Endothelial cell of umbilical vein (primary cell): ENCODE measurements around the gene BNIPL.

Experiments
- CTCF ChIP-seq, 2 donors: IDR thresholded peaks; 1 replicate in 1 of 2; 2 replicates in 1 of 2; pipeline ENCODE4 v1.5.1; 2011; ENCODE audit warnings: low read length in 2 of 2, mild to moderate bottlenecking in 2 of 2, moderate library complexity in 2 of 2, control low read depth in 1 of 2, inconsistent platforms in 1 of 2, low read depth in 1 of 2; ENCODE audit not compliant: insufficient read depth in 1 of 2; ENCODE audit errors: extremely low read depth in 1 of 2
- EZH2 ChIP-seq: IDR thresholded peaks from 2 replicates; pipeline ENCODE4 v1.6.1; 2012; ENCODE audit warnings: borderline replicate concordance, low read depth, mild to moderate bottlenecking, moderate library complexity, low read length, inconsistent platforms; ENCODE audit not compliant: severe bottlenecking
- MAX ChIP-seq: IDR thresholded peaks from 2 replicates; pipeline ENCODE4 v1.6.1; 2011; ENCODE audit not compliant: insufficient read depth, insufficient read length
- POLR2AphosphoS5 ChIP-seq: IDR thresholded peaks from 2 replicates; pipeline ENCODE4 v1.6.1; 2012; ENCODE audit warnings: low read depth, mild to moderate bottlenecking, control low read depth, low read length, moderate library complexity; ENCODE audit not compliant: insufficient read depth

GRCh38 chr1:151049458-151049857, 13.1 kb downstream of the BNIPL start:
- TF ChIP-seq EZH2 (no peak), CTCF (IDR thresholded peaks at IDR 0.05; ENCODE audit: extremely low read depth in 1 of 2, insufficient read depth in 1 of 2, low read depth in 1 of 2, low read length in 2 of 2) (no peak), MAX (no peak), POLR2AphosphoS5 (no peak)
